Fibroblast of villous mesenchyme (primary cell): ENCODE data around the gene TRPM4. TPM values are rescaled to one million over a fixed set of nuclear protein-coding genes. Genes with fewer than 3 reads are reported as not detected.
"Not testable (repeated sequence)": the region's sequence is repeated elsewhere in the genome, so short reads cannot be mapped to it uniquely, and the experiment has no call there.

Experiments
- DNase-seq: peaks from one replicate; pipeline ENCODE4 v3.0.0-alpha.2; 2010; ENCODE audit warnings: low read depth
- H3K4me3 ChIP-seq: 2 replicates; pipeline ENCODE4 v1.5.1; 2011; ENCODE audit warnings: low read depth, mild to moderate bottlenecking, low read length
- total RNA-seq: library from RNA; depleted of rRNA; stranded (reverse); fragments of >200 nt; gene quantifications from 2 replicates; pipeline ENCODE4 v1.2.3, GENCODE V29; 2012
- TF ChIP-seq, protein P1 (sequence below): IDR thresholded peaks from 2 replicates; pipeline ENCODE4 v1.5.1; 2012; ENCODE audit warnings: low read depth, mild to moderate bottlenecking, low read length; ENCODE audit not compliant: insufficient read depth

TRPM4 gene
- total RNA-seq, 1 donor: 17.3 TPM

DNA sequence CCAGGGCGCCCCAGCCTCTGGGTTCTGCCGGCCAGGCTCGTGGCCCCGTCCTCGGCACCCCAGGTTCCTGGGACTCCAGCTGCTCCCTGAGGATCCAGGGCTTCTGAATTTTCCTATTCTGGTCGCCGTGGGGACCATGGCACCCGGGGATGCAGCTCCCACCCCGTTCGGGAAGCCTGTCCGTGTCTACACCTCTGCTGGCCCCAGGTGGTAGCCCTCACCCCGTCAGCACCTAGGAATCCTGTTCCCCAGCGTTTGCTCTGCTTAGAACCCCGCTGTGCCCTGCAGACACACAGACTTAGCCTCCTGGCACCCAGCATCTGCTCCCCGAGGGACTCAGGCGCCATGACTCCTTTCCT, 37.3 kb upstream of the TRPM4 start:
- TF ChIP-seq, protein P1, sequence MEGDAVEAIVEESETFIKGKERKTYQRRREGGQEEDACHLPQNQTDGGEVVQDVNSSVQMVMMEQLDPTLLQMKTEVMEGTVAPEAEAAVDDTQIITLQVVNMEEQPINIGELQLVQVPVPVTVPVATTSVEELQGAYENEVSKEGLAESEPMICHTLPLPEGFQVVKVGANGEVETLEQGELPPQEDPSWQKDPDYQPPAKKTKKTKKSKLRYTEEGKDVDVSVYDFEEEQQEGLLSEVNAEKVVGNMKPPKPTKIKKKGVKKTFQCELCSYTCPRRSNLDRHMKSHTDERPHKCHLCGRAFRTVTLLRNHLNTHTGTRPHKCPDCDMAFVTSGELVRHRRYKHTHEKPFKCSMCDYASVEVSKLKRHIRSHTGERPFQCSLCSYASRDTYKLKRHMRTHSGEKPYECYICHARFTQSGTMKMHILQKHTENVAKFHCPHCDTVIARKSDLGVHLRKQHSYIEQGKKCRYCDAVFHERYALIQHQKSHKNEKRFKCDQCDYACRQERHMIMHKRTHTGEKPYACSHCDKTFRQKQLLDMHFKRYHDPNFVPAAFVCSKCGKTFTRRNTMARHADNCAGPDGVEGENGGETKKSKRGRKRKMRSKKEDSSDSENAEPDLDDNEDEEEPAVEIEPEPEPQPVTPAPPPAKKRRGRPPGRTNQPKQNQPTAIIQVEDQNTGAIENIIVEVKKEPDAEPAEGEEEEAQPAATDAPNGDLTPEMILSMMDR: no peak
- no peak overlapping the region for H3K4me3 ChIP-seq
- DNase-seq: no peak

DNA sequence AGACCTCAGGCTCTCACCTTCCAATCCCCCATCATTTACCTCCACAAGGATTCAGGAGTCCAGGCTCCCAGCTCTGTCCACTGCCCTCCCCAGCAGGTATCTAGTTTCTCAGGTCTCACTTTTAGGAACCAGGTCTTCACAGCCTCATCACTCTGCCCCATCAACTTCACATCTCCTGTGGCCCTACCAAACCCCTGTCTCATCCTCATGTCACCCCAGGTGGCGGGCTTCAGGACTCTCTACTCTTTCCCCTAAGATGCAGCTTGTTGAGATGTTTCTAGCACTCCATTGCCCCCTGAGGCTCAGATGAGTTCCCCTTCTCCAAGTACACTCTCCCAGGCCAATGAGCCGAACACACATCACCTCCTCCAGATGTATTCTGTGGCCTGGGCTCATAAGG, 36.7 kb upstream of the TRPM4 start:
- DNase-seq: no peak
- TF ChIP-seq, protein P1: no peak
- no peak overlapping the region for H3K4me3 ChIP-seq

DNA sequence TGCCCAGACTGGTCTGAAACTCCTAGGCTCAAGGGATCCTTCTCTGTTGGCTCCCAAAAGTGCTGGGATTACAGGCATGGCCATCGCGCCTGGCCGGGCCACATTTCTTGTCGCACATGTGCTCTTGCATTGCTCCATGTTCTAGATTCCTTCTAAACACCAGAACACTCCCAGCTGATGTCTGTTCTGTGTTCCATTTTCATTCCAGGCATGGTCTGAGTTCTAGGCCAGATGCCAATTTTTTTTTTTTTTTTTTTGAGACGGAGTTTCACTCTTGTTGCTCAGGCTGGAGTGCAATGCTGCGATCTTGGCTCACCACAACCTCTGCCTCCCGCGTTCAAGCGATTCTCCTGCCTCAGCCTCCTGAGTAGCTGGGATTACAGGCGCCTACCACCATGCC, 35.8 kb upstream of the TRPM4 start:
- H3K4me3 ChIP-seq: not testable (repeated sequence)
- DNase-seq: peak; percentile 30

DNA sequence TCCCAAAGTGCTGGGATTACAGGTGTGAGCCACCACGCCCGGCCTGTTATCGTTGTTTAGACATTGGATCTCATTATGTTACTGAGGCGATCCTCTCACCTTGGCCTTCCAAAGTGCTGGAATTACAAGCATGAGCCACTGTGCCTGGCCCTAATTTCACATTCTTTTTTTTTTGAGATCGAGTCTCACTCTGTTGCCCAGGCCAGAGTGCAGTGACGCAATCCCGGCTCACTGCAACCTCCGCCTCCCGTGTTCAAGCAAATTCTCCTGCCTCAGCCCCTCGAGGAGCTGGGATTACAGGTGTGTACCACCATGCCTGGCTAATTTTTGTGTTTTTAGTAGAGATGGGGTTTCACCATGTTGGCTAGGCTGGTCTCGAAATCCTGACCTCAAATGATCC, 34.3 kb upstream of the TRPM4 start:
- not testable (repeated sequence) for H3K4me3 ChIP-seq, DNase-seq

DNA sequence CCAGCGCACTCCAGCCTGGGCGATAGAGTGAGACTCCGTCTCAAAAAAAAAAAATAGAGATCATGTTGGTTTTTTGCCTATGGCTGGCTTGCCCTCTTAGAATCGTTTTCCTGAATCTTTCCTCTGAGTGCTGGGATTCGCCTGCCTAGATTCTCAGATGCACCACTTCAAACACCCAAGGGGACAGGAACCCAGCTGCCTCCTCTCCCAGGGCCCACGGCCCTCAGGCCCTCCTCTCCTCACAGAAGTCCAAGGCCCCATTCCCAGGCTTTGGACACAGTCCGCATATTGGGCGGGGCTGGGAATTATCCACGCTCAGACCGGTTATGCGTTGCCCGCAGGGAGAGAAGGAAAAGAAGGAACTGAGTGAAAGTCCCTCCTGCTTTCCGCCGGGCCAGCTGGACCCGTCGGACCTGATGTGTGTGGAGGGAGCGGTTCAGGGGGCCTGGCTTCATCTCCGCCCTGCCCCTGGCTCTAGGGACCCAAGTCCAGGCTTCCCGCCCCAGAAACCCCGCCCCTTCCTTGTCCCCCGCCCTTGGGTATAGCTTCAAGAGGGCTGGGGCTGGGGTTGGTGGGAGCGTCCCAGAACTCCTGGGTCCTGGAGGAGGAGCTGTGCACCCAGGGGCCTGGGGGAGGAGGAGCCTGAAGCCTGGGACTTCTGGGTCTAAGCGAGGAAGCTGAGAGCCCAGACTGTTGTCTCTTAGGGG, 32.4 kb upstream of the TRPM4 start:
- DNase-seq: no peak
- H3K4me3 ChIP-seq: no peak overlapping the region
- TF ChIP-seq, protein P1: no peak

DNA sequence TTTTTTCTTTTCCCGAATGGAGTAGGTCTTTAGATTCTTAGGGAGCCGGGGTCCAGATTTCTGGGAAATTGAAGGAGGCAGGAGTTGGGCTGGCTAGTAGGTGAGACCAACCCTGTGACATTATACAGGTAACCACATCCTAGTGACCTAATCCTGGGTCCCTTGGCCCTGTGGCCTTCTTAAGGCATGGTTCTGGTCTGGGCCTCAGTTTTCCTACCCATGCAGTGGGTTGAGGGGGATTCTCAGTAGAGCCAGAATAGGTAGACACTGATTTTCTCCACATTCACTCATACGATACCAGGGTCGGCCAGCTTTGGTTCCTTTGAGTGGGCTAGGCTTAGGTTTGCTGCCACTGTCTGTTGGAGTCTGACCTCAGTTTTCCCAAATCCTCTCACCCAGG, 31.0 kb upstream of the TRPM4 start:
- DNase-seq: no peak
- no peak overlapping the region for H3K4me3 ChIP-seq
- TF ChIP-seq, protein P1: no peak

DNA sequence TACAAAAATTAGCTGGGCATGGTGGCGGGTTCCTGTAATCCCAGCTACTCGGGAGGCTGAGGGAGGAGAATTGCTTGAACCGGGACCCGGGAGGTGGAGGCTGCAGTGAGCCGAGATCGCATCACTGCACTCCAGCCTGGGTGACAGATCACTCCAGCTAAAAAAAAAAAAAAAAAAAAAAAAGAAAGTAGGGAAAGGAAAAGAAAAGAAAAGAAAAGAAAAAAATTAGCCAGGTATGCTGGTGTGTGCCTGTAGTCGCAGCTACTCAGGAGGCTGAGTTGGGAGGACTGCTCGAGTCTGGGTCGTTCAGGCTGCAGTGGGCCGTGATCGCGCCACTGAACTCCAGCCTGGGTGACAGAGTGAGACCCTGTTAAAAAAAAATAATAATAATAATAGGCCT, 30.4 kb upstream of the TRPM4 start:
- not testable (repeated sequence) for H3K4me3 ChIP-seq, DNase-seq

DNA sequence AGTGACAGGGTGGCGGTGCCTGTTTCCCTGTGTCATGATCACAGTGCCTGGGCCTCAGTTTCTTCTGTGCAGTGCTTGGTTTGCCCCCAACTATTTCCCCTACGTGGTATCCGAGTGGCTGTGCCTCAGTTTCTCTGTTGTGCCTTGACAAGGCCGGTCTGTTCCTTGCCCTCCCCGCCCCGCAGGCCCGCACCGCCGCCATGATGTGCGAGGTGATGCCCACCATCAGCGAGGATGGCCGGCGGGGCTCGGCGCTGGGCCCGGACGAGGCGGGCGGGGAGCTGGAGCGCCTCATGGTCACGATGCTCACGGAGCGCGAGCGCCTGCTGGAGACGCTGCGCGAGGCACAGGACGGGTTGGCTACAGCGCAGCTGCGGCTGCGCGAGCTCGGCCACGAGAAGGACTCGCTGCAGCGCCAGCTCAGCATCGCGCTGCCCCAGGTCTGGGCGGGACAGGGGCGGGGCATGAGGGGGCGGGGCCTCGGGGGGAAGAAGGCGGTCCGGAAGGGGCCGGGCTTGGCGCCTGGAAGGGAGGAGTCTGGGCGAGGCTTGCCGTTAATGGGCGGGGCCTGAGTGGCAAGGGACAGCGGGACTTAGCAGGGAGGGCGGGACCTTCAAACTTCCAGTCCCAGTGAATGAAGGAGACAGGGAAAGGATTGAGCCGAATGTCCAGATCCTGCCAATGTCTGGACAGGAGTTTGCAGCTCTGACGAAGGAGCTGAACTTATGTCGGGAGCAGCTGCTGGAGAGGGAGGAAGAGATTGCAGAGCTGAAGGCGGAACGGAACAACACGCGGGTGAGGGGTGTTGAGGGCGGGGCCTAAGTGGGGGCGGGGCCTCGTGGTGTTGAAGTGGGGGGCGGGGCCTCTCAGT, 29.7 kb upstream of the TRPM4 start:
- TF ChIP-seq, protein P1: peak; percentile 8
- H3K4me3 ChIP-seq: peak overlapping the region; percentile 61
- peak; percentile 97 for DNase-seq
